NCI-H2227 (cell line): Measurements from ENCODE around the gene CHRM4.
"Not testable (repeated sequence)": the region's sequence is repeated elsewhere in the genome, so short reads cannot be mapped to it uniquely, and the experiment has no call there.

Experiments
- DNase-seq: peaks from one replicate; lab custom pipeline; 2025; ENCODE audit not compliant: unreplicated experiment; lab: John Stamatoyannopoulos, UW

CHRM4 gene

DNA sequence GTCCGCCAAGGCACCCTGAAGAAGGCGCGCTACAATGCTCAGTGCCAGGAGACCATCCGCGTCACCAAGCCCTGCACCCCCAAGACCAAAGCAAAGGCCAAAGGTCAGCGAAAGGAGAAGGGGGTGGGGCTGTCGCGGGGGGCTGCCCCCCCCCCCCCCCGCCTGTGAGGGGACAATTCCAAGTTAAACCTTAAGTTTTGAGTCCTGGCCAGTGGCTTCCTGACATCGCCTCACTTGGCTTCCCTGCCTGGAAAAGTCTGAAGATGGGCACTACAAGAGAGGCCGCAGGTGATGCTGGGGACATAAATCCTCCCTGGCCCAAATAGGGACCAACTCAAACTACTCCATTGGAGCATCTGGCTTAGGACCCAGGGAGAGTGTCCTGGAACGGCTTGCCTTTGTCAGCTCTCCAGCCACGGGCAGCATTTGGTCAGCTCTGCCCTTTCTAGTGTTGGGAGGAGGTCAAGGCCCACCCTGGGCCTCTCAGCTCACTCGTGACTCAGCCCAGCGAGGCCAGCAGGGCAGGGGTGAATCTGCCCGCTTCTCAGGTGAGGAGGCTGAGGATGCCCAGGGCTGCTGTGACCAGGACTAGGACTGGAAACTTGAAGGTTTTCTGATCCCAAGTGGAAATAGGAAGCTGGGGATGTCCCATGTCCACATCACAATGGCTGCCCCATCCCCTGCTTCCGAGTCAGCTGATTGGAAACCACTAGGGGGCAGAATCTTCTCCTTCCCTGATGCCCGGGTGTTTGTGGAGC lies 8.8 kb downstream of the CHRM4 start:
- peak; percentile 72 for DNase-seq

- DNase-seq = peak; percentile 76
Observed at GRCh38 chr11:46381819-46382645, 9.5 kb downstream of the CHRM4 start.

- DNase-seq = peak; percentile 82
Observed at GRCh38 chr11:46381048-46381818, 10.3 kb downstream of the CHRM4 start, which contains the start of gene MDK. Gene MDK (plus strand): TSS chr11:46381669. CDS start chr11:46382058, 389 bp downstream.

DNA sequence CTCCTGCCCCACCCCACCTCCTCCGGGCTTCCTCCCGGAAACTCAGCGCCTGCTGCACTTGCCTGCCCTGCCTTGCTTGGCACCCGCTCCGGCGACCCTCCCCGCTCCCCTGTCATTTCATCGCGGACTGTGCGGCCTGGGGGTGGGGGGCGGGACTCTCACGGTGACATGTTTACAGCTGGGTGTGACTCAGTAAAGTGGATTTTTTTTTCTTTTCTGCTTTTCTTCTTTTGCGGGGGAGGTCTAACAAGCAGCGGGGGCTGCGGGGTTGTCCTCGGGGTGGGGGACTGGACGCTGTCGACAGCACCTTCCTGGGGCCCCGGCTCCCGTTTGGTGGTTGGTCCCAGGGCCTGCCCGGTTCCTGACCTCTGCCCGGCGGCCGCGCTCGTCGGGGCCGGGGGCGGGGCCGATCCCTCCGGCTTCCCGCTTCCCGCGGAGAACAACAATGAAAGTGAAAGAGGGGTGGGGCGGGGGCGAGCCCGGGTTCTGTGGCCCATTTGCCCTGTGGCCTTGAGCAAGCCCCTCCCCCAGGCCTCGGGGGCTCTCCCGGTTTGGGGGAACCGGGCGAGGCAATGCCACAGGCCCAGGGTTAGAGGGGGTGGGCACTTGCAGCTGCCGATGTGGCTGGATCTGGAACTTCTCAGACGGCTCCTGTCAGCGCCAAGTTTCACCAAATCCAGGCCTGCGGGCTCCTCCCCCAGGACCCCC lies 11.1 kb downstream of the CHRM4 start:
- DNase-seq = peak; percentile 61

- DNase-seq = peak; percentile 54
Observed at GRCh38 chr11:46379482-46380293, 11.9 kb downstream of the CHRM4 start.

DNA sequence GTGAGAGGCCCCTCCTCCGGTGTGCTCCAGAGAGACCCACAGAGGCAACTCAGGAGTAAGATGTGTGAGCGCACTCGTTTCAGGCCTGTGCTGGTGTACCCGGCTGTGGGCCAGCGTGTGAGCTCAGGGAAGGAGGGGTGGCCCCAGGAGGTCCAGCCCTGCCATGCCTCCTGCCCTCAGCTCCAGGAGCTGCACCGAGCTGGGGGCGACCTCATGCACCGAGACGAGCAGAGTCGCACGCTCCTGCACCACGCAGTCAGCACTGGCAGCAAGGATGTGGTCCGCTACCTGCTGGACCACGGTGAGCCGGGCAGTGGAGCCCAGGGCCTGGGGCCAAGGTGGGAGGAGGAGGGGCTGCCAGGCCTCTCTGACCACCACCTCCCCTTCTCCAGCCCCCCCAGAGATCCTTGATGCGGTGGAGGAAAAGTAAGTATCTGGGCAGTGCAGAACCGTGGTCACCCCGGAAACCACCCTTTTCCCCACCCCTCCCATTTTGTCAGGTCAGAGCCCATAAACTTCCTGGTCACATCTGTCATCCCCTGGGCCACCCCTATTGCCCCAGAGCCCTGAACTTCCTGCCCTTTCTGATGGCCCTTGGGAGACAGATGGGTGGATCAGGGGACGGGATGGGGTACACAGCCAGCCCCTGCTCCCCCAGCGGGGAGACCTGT lies 12.6 kb downstream of the CHRM4 start:
- no peak for DNase-seq

GRCh38 chr11:46378296-46378695 lies 13.3 kb downstream of the CHRM4 start:
- DNase-seq = no peak

DNA sequence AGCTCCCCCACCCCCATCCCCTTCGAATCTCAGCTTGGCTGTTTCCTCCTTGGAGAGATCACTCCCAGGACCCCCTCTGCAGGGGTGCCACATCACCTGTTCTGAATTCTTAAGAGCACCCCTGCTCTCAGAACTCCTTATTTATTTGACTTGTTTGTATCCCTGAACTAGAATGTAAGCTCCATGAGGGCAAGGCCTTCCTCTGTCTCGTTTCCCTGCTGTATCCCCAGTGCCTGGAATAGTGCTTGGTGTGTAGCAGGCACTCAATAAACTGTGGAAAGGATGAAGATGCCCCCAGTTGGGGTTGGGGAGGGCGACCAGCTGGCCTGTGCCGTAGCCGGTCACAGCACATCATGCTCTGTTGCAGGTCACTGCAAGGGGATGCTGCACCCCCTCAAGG lies 13.7 kb downstream of the CHRM4 start:
- DNase-seq = no peak

- no peak for DNase-seq
Observed at GRCh38 chr11:46377290-46377689, 14.3 kb downstream of the CHRM4 start.

- DNase-seq = no peak
Observed at GRCh38 chr11:46376258-46377050, 15.1 kb downstream of the CHRM4 start.

DNA sequence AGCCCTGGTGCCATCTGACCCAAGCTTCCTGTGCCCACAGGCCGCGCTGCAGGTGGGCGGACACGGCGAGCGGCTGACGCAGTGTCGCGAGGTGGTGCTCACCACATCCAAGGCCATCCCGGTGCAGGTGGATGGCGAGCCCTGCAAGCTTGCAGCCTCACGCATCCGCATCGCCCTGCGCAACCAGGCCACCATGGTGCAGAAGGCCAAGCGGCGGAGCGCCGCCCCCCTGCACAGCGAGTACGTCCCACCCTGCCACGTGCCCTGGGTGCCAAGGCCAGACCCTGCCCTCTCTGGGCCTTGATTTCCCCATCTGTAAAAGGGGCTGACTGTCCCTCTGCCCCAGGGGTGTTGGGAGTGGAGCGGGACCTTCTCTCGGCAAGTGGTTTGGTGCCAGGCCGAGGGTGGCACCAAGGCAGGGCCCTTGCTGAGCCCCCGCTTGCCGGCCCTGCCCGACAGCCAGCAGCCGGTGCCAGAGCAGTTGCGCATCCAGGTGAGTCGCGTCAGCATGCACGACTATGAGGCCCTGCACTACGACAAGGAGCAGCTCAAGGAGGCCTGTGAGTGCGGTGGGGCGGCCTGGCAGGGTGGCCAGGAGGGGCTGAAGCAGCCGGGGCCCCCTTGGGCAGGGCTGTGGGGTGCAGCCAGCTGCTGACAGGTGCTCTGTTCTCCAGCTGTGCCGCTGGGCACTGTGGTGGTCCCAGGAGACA lies 16.0 kb downstream of the CHRM4 start:
- no peak for DNase-seq

GRCh38 chr11:46374815-46375214 lies 16.8 kb downstream of the CHRM4 start:
- no peak for DNase-seq

DNA sequence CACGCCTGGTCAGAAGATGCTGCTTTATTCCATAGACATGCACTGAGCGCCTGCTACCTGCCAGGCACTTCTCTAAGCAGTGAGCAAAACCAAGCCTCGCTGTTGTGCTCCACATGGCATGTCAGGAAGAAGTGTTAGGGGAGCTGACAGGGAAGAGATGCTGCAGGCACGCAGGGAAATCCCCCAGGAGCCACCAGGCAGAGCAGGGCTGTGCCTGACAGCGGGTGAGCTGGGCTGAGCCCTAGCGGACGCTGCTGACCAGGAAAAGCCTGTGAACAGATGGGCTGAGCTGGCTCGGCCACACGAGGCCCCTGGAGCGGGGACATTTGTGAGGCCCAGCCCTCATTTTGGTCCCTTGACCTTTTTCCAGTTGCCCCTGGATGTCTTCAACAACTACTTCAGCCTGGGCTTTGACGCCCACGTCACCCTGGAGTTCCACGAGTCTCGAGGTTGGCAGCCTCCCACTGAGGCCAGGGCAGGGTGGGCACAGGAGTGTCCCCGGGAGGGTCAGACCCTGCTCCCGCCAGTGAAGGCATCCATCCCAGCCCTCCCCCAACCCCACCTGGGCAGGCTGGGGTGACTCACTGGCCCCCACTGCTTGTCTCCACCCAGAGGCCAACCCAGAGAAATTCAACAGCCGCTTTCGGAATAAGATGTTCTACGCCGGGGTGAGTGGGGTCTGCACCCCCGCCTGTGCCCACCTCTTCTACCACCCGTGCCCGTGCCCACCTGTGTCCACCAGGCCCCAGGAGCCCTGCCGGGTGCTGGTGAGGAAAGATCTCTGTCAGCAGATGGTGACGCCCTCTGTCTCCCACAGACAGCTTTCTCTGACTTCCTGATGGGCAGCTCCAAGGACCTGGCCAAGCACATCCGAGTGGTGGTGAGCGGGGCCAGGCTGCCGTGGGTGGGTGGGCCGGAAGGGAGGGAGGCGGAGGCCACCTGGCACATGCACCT lies 17.5 kb downstream of the CHRM4 start:
- no peak for DNase-seq

GRCh38 chr11:46372501-46372900 lies 19.1 kb downstream of the CHRM4 start:
- not testable (repeated sequence) for DNase-seq

- no peak for DNase-seq
Observed at GRCh38 chr11:46372086-46372485, 19.5 kb downstream of the CHRM4 start.

GRCh38 chr11:46371262-46371661 lies 20.3 kb downstream of the CHRM4 start:
- not testable (repeated sequence) for DNase-seq

DNA sequence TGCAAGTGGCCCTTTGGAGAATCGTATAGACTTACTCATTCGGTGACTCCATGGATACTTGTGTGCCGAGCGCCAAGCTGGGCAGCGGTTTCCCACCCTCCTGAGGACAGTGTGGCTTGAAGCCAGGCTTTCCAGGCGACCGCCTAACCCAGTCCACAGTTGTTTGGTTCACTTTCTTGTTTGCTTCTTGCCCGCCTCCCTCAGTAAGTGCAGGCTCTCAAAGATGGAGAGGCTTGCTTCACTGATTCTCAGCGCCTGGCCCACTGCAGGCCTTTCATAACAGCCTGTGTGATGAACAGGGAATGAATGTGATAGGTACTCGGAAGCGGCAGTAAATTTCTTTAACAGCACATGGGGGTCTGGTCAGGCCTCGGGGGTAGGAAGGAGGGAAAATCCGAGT lies 21.3 kb downstream of the CHRM4 start:
- DNase-seq = no peak
